Nucleus accumbens (tissue), 56 donors: Measurements from ENCODE around the gene LEPROT.

Source experiments
- DNase-seq, 56 donors: peaks; one replicate each; lab custom pipeline; 2025; lab: John Stamatoyannopoulos, UW

Gene LEPROT

GRCh38 chr1:65409816-65410326 is 10.6 kb upstream of the LEPROT start:
- no peak for DNase-seq

GRCh38 chr1:65412256-65412983 is 8.0 kb upstream of the LEPROT start:
- no peak for DNase-seq

- no peak for DNase-seq
Observed at GRCh38 chr1:65412984-65413375, 7.5 kb upstream of the LEPROT start.

- DNase-seq = no peak
Observed at GRCh38 chr1:65414538-65414937, 5.9 kb upstream of the LEPROT start.

- no peak for DNase-seq
Observed at GRCh38 chr1:65416767-65417166, 3.7 kb upstream of the LEPROT start.

- no peak for DNase-seq
Observed at GRCh38 chr1:65417729-65418128, 2.7 kb upstream of the LEPROT start.

GRCh38 chr1:65418522-65419185 is 1.8 kb upstream of the LEPROT start:
- DNase-seq = peak in 1 of 56 donors; percentile 14

- peak; percentile 70 to 99 (median 96) for DNase-seq
Observed at GRCh38 chr1:65419681-65420589, 533 bp upstream of the LEPROT start.

- DNase-seq = no peak
Observed at GRCh38 chr1:65421351-65422025, 1.0 kb downstream of the LEPROT start.

- no peak for DNase-seq
Observed at GRCh38 chr1:65422241-65423203, 2.1 kb downstream of the LEPROT start.

- DNase-seq = peak in 1 of 56 donors; percentile 8
Observed at GRCh38 chr1:65423884-65424572, 3.6 kb downstream of the LEPROT start.

GRCh38 chr1:65424573-65424889 is 4.1 kb downstream of the LEPROT start:
- DNase-seq = no peak

- DNase-seq = no peak
Observed at GRCh38 chr1:65425006-65425405, 4.5 kb downstream of the LEPROT start.

GRCh38 chr1:65425697-65426096 is 5.2 kb downstream of the LEPROT start:
- DNase-seq = no peak

- no peak for DNase-seq
Observed at GRCh38 chr1:65429078-65429477, 8.6 kb downstream of the LEPROT start.

GRCh38 chr1:65429806-65430205 is 9.3 kb downstream of the LEPROT start:
- DNase-seq = no peak

- no peak for DNase-seq
Observed at GRCh38 chr1:65431111-65431705, 10.7 kb downstream of the LEPROT start.

GRCh38 chr1:65432918-65433317 is 12.4 kb downstream of the LEPROT start:
- no peak for DNase-seq
